Muscle of leg (tissue), 11 donors: ENCODE results near the gene ZNF644. TPM values are rescaled to one million over a fixed set of nuclear protein-coding genes. Genes with fewer than 3 reads are reported as not detected.
"Not testable (repeated sequence)": the region's sequence is repeated elsewhere in the genome, so short reads cannot be mapped to it uniquely, and the experiment has no call there.

Experiments
- DNase-seq: peaks from one replicate; pipeline ENCODE4 v3.0.0; 2013
- H3K27ac ChIP-seq: one replicate; pipeline ENCODE4 v1.5.1; 2013; ENCODE audit warnings: mild to moderate bottlenecking, low read length, control low read depth
- H3K27me3 ChIP-seq: one replicate; pipeline ENCODE4 v1.6.1; 2013; ENCODE audit warnings: low read length; ENCODE audit not compliant: control insufficient read depth, insufficient read depth
- H3K36me3 ChIP-seq: one replicate; pipeline ENCODE4 v1.6.1; 2013; ENCODE audit warnings: low read length; ENCODE audit not compliant: control insufficient read depth, insufficient read depth
- H3K4me1 ChIP-seq: one replicate; pipeline ENCODE4 v1.6.1; 2013; ENCODE audit warnings: low read length; ENCODE audit not compliant: control insufficient read depth, insufficient read depth
- H3K4me3 ChIP-seq: one replicate; pipeline ENCODE4 v1.5.1; 2013; ENCODE audit warnings: low read length, control low read depth
- H3K9me3 ChIP-seq: replicated peaks from 2 replicates; pipeline ENCODE4 v1.6.1; 2013; ENCODE audit warnings: low read depth, low read length; ENCODE audit not compliant: control insufficient read depth
- WGBS: methylation state at CpG from one replicate; pipeline ENCODE4 v1.1.5; 2013; ENCODE audit warnings: missing lambda C conversion rate; ENCODE audit not compliant: insufficient coverage; 5-methylcytosine and 5-hydroxymethylcytosine counted together
- polyA plus RNA-seq, 8 donors: library from polyadenylated mRNA; unstranded; fragments of 120-200 nt; gene quantifications; one replicate each; pipeline versions ENCODE4 v1.2.1 to v1.2.3, GENCODE V29; 2013; ENCODE audit warnings: inconsistent platforms in 1 of 8, low replicate concordance in 1 of 8; ENCODE audit not compliant: insufficient read length in 8 of 8, insufficient read depth in 1 of 8
- total RNA-seq: library from RNA; stranded (reverse); fragments of 120-200 nt; gene quantifications from one replicate; pipeline ENCODE4 v1.2.4, GENCODE V29; 2013

Gene ZNF644
- total and polyA plus RNA-seq, 9 donors = 26.1 to 65.6 (median 38.0) TPM

DNA sequence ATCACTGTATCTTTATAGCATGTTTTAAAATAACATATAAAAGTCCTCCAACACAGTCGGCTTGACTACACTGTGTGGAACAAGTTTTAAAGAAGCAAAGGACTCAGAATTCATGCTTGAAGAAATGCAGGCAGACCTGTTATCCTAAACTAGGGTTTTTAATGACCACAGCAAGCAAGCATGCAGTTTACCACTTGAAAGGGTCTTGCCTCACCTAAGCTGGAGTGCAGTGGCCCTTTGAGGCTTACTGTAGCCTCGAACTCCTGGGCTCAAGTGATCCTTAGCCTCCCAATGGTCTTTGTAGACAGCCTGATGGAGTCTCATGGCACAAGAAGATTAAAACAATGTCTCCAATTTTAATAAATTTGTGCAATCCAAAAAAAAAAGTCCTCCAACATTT, 27.7 kb upstream of the ZNF644 start:
- H3K4me1 ChIP-seq, H3K9me3 ChIP-seq, H3K4me3 ChIP-seq, DNase-seq, H3K27me3 ChIP-seq, H3K27ac ChIP-seq, H3K36me3 ChIP-seq: not testable (repeated sequence)
- no CpG with 5 or more reads among the region's 2 CpGs for WGBS

- no CpG with 5 or more reads among the region's 2 CpGs for WGBS
These were observed 24.9 kb upstream of the ZNF644 start for GRCh38 chr1:91046766-91047165.

GRCh38 chr1:91045284-91045683, 23.4 kb upstream of the ZNF644 start:
- WGBS = no CpG with 5 or more reads among the region's 1 CpG
- Histone ChIP-seq H3K9me3 (peaks cover 3% of the 10 kb centered on the region), H3K4me3 (no peak overlapping the region), H3K4me1 (no peaks in the 10 kb centered on the region), H3K27ac (no peak overlapping the region), H3K36me3 (no peaks in the 10 kb centered on the region), H3K27me3 (no peaks in the 10 kb centered on the region)
- no peak for DNase-seq

More at GRCh38 chr1:91046766-91047165, 24.9 kb upstream of the ZNF644 start:
- peaks cover 3% of the 10 kb centered on the region for H3K9me3 ChIP-seq
- DNase-seq = no peak
- no peaks in the 10 kb centered on the region for H3K27me3 ChIP-seq
- no peak overlapping the region for H3K4me3 ChIP-seq
- no peaks in the 10 kb centered on the region for H3K4me1 ChIP-seq
- H3K36me3 ChIP-seq = no peaks in the 10 kb centered on the region
- no peak overlapping the region for H3K27ac ChIP-seq

GRCh38 chr1:91044776-91045175, 22.9 kb upstream of the ZNF644 start:
- H3K4me3 ChIP-seq, H3K9me3 ChIP-seq, H3K27ac ChIP-seq, H3K4me1 ChIP-seq, H3K36me3 ChIP-seq, H3K27me3 ChIP-seq: not testable (repeated sequence)
- 86% methylated on average over 1 of the region's 2 CpGs for WGBS
- peak; percentile 23 for DNase-seq

- no CpG with 5 or more reads among the region's 2 CpGs for WGBS
These were observed 20.5 kb upstream of the ZNF644 start for GRCh38 chr1:91042372-91042771.

DNA sequence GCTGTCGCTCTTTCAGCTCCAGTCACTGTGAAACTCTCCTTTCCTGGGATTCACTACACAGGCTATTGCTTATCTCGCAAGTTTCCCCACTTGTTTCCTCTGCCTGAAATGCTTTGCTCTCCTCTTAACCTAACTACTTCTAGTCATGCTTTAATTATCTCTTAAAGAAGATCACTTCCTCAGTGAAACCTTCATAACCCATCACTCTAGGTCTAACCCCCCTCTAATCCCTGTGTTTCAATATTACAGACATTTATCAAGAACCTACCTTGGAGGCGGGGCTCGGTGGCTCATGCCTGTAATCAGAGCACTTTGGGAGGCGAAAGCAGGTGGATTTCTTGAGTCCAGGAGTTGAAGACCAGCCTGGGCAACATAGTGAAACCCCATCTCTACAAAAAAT, 16.7 kb upstream of the ZNF644 start:
- Histone ChIP-seq H3K27ac (no peak overlapping the region), H3K27me3 (no peaks in the 10 kb centered on the region), H3K36me3 (no peaks in the 10 kb centered on the region), H3K4me3 (no peak overlapping the region), H3K4me1 (peaks cover 2% of the 10 kb centered on the region), H3K9me3 (peaks cover 3% of the 10 kb centered on the region)
- DNase-seq = no peak
- WGBS = 35% methylated on average over 2 of the region's 5 CpGs

More at GRCh38 chr1:91042372-91042771, 20.5 kb upstream of the ZNF644 start:
- not testable (repeated sequence) for H3K27ac ChIP-seq, H3K27me3 ChIP-seq, H3K36me3 ChIP-seq, H3K4me1 ChIP-seq, H3K9me3 ChIP-seq, H3K4me3 ChIP-seq, DNase-seq

- Histone ChIP-seq H3K4me3 (no peak overlapping the region), H3K27ac (no peak overlapping the region), H3K9me3 (peaks cover under 1% of the 10 kb centered on the region), H3K27me3 (no peaks in the 10 kb centered on the region), H3K4me1 (peaks cover 2% of the 10 kb centered on the region), H3K36me3 (no peaks in the 10 kb centered on the region)
- peak; percentile 95 for DNase-seq
- WGBS = no CpG with 5 or more reads among the region's 4 CpGs
These were observed 15.3 kb upstream of the ZNF644 start for GRCh38 chr1:91036894-91037829.

GRCh38 chr1:91032349-91032748, 10.5 kb upstream of the ZNF644 start:
- Histone ChIP-seq H3K27me3 (no peaks in the 10 kb centered on the region), H3K27ac (no peak overlapping the region), H3K4me1 (peaks cover 2% of the 10 kb centered on the region), H3K36me3 (no peaks in the 10 kb centered on the region), H3K9me3 (no peaks in the 10 kb centered on the region), H3K4me3 (no peak overlapping the region)
- no peak for DNase-seq

DNA sequence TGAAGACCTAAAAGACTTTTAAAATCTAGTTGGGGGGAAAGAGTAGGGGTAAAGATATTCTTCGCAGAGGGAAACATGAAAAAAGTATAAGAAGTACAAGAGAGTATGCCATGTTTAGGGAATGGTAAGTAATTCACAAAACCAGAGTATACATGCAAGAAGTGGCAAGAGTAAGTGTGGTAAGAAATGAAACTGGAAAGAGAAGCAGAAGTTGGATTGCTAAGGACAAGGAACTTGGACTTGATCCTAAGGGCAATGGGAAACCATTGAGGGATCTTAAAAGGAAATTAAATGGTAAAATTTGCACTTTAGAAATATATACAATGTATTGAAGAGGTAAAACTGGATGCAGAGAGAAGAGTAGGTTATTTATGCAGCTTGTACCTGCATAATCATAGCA, 9.2 kb upstream of the ZNF644 start:
- H3K27me3 ChIP-seq = no peaks in the 10 kb centered on the region
- no peaks in the 10 kb centered on the region for H3K9me3 ChIP-seq
- H3K36me3 ChIP-seq = no peaks in the 10 kb centered on the region
- DNase-seq = no peak
- H3K27ac ChIP-seq = no peak overlapping the region
- WGBS = no CpG with 5 or more reads among the region's 1 CpG
- H3K4me3 ChIP-seq = no peak overlapping the region
- no peaks in the 10 kb centered on the region for H3K4me1 ChIP-seq

DNA sequence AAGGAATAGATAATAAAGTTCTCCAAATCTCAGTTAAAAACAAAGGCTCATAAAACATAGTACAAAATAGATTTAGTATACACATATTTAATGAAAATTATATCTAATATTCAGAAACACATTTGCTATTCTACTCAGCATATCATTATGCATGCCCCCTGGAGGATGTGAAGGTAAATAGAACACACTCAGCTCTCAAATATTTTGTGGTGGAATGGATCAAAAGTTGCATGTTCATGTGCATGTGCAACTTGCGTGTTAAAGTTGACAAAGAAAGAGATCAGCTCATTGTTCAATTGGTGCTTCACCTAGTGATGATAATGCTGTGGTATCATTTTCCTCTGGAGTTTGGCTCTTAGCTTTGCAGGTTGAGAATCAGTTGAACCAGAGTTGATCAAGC, 4.9 kb upstream of the ZNF644 start:
- Histone ChIP-seq H3K4me3 (no peak overlapping the region), H3K27me3 (no peaks in the 10 kb centered on the region), H3K9me3 (no peaks in the 10 kb centered on the region), H3K36me3 (no peaks in the 10 kb centered on the region), H3K4me1 (peaks cover 6% of the 10 kb centered on the region), H3K27ac (no peak overlapping the region)
- DNase-seq = no peak
- WGBS = 100% methylated on average over 1 of the region's 1 CpG
